ENCODE results near the gene SDR39U1.

The SDR39U1 gene

DNA sequence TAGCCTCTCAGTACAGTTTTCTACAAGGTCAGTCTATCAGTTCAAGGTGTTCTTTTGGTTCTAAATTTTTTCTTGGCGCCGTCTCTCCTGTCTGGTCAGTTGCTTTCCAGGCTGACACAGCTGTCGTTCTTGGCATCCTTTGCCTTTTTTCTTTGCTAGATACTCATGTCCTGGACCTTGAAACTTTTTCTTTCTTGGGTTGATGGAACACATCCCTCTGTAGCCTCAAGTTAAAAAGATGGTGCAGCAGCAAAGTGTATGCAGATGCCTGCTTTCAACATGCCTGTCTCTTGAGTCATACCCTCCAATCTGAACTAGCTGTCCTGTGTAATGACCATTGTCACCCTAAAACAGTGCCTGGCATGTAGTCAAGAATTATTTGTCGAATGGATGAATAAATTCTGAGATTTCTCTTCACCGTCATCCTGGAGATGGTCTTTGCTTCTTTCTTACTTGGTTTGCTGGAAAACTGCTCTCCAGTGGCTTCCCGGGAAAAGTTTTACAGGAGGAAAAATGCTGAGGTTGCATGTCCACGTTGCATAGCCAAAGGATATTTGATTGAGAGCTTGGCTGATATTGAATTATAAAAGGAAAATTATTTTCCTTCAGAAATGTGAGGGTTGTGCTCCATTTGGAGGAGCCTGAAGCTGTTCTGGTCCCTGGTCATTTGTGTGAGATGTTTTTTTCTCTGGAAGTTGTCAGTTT is 39.1 kb downstream of the SDR39U1 start:
- H3K36me3 ChIP-seq (ENCODE audit: control insufficient read depth, insufficient read depth, low read length): no peaks in the 10 kb centered on the region
- TF ChIP-seq, protein P1, sequence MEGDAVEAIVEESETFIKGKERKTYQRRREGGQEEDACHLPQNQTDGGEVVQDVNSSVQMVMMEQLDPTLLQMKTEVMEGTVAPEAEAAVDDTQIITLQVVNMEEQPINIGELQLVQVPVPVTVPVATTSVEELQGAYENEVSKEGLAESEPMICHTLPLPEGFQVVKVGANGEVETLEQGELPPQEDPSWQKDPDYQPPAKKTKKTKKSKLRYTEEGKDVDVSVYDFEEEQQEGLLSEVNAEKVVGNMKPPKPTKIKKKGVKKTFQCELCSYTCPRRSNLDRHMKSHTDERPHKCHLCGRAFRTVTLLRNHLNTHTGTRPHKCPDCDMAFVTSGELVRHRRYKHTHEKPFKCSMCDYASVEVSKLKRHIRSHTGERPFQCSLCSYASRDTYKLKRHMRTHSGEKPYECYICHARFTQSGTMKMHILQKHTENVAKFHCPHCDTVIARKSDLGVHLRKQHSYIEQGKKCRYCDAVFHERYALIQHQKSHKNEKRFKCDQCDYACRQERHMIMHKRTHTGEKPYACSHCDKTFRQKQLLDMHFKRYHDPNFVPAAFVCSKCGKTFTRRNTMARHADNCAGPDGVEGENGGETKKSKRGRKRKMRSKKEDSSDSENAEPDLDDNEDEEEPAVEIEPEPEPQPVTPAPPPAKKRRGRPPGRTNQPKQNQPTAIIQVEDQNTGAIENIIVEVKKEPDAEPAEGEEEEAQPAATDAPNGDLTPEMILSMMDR (IDR thresholded peaks at IDR 0.05; ENCODE audit: insufficient read depth, low read length, poor library complexity, severe bottlenecking): no peak
- no peak overlapping the region for H3K4me3 ChIP-seq (replicated peaks; ENCODE audit: low read depth, low read length)
- H3K27me3 ChIP-seq (replicated peaks; ENCODE audit: control insufficient read depth, insufficient read depth, low read length): peaks cover 1% of the 10 kb centered on the region
- no peak for DNase-seq (ENCODE audit: extremely low read depth, insufficient read length)

DNA sequence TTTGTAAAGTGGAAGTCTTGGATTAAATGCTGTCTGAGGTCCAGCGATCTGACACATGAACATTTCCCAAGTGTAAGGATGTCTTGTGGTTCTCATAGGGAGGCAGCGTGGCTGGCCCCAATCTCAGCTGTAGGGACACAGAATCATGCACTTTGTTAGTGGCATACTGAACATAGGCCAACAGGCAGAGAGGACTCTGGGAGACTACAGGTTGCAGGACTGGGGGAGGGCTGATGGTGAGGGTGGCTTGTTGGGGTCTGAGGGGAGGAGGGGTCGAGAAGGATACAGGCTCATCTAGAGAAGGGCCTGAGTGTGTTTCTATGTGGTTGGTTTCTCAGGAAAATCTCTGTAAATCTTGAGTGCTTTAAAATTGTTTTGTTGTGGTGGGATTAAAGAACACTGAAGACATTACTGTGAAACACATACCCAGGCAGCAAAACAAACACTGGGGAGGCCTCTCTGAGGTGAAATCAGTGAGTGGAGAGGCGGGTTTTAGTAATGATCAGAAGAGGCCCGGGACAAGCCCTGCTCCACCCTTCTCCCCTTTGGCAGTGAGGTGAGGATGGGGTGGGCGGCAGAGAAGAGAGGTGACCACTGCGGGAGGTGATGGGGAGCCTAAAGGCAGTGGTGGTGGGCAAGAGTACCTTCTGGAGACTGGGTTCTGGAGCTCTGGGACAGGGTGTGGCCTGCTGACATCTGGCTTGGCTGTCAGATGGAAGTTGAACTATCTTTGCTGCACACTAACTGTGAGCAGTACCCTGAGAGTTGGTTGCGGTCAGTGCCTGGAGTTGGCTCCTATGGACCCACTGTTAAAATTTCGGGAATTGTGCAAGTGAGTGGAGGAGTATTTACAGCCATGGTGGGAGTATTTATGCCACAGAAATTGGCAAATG is 40.5 kb downstream of the SDR39U1 start:
- H3K36me3 ChIP-seq (ENCODE audit: control insufficient read depth, insufficient read depth, low read length): no peaks in the 10 kb centered on the region
- no peak overlapping the region for H3K4me3 ChIP-seq (replicated peaks; ENCODE audit: low read depth, low read length)
- TF ChIP-seq, protein P1 (IDR thresholded peaks at IDR 0.05; ENCODE audit: insufficient read depth, low read length, poor library complexity, severe bottlenecking): no peak
- H3K27me3 ChIP-seq (replicated peaks; ENCODE audit: control insufficient read depth, insufficient read depth, low read length): peaks cover 1% of the 10 kb centered on the region
- DNase-seq (ENCODE audit: extremely low read depth, insufficient read length): no peak

DNA sequence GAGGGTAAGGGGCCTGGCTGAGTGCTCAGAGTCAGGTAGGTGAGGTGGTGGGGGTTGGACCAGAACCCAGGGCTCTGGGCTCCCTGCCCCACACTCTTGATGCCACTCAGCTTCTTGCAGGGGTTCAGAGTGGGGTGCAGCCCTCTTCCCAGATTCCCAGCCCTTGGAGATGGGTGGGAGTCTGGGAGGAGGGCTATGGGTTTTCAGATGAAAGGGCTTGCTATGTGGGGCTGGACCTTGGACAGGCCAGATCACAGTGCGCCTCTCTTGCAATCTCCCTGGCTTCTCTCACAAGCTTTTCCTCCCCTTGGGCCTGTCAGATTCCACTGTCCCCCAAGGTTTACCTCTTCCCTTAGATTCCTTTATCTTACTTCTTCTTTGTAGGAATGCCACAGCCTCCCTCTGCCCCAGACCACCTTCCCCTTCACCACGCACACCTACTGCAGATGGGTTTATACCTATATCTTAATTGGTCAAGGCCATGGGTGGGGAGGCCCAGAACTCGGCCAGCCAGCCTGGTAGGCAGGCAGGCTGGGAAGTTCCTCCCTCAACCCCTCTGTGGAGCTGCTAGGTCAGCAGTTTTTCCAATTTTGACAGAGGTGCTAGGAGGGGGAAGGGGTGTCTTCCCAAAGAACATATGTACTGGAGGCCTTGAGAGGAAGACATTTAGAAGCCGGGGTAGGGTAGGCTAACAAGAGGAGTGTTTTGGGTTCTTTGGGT is 42.4 kb downstream of the SDR39U1 start:
- TF ChIP-seq, protein P1 (IDR thresholded peaks at IDR 0.05; ENCODE audit: insufficient read depth, low read length, poor library complexity, severe bottlenecking): no peak
- H3K36me3 ChIP-seq (ENCODE audit: control insufficient read depth, insufficient read depth, low read length): no peaks in the 10 kb centered on the region
- peaks cover 1% of the 10 kb centered on the region for H3K27me3 ChIP-seq (replicated peaks; ENCODE audit: control insufficient read depth, insufficient read depth, low read length)
- DNase-seq (ENCODE audit: extremely low read depth, insufficient read length): no peak
- H3K4me3 ChIP-seq (replicated peaks; ENCODE audit: low read depth, low read length): no peak overlapping the region

DNA sequence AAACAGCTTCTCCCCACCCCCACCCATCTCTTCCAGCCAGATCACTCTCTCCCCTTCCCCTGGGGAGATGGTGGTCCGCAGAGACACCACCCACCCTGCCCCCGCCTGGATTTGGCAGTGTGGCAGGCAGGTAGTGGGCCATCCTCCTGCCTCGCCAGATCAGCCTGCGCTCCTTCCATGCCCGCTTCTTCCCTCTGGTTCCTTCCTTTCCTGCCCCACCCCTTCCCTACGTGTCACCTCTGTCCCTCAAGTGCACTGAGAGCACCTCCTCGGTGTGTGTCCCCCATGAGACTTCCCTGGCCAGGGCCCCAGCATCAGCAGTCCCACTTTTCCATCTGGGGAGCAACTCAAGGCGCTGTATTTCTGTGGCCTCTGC is 43.1 kb downstream of the SDR39U1 start:
- no peak overlapping the region for H3K4me3 ChIP-seq (replicated peaks; ENCODE audit: low read depth, low read length)
- DNase-seq (ENCODE audit: extremely low read depth, insufficient read length): no peak
- TF ChIP-seq, protein P1 (IDR thresholded peaks at IDR 0.05; ENCODE audit: insufficient read depth, low read length, poor library complexity, severe bottlenecking): no peak
- H3K27me3 ChIP-seq (replicated peaks; ENCODE audit: control insufficient read depth, insufficient read depth, low read length): peaks cover 1% of the 10 kb centered on the region
- H3K36me3 ChIP-seq (ENCODE audit: control insufficient read depth, insufficient read depth, low read length): no peaks in the 10 kb centered on the region

DNA sequence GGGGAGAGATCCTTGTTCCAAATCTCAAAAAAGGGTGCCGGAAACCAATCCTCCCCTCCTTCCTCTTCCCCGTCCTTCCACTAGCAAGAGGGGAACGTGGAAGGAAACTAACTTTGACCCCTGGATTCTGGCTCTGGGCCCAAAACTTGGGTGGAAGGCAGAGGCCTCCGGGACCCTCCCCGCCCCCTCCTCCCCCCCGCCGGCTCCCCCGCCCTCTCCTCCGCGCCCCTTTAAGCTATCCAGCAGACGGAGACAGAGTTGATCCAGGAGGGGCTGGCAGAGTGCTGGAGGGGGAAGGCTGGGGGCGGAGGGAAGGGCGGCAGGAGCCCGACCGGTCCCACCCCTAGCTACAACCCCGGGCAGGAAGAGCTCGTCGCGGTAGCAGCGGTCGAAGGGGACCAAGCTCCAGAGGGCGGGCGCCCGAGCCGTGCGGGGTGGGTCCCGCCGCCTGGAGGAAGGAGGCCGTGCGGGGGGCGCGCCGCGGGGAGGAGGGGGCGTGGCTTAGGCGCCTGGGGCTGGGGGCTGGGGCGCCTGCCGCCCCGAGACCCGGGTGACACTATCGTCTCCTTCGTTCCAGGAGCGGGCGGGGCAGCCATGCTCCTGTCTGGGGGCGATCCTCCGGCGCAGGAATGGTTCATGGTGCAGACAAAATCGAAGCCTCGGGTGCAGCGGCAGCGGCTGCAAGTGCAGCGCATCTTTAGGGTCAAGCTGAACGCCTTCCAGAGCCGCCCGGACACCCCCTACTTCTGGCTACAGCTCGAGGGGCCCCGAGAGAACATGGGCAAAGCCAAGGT is 43.7 kb downstream of the SDR39U1 start, which contains the start of gene NYNRIN:
TSS of gene NYNRIN (plus strand) at position 351 of the 794 bp plus-strand sequence. CDS start at position 595, 244 bp downstream.
- TF ChIP-seq, protein P1 (IDR thresholded peaks at IDR 0.05; ENCODE audit: insufficient read depth, low read length, poor library complexity, severe bottlenecking): no peak
- Histone ChIP-seq H3K4me3 (replicated peaks; ENCODE audit: low read depth, low read length) (peak within 1 kb of the TSS; percentile 15; the same call in 1 of the 2 replicates), H3K27me3 (replicated peaks; ENCODE audit: control insufficient read depth, insufficient read depth, low read length) (peaks cover 1% of the 10 kb centered on the region)

More for the DNA sequence above, 43.7 kb downstream of the SDR39U1 start, which contains the start of gene NYNRIN:
- no peak for DNase-seq (ENCODE audit: extremely low read depth, insufficient read length)
- no peaks in the 10 kb centered on the region for H3K36me3 ChIP-seq (ENCODE audit: control insufficient read depth, insufficient read depth, low read length)

All from GM06990 (cell line).